NCI-H1436 treated with DMSO at 0.1 percent for 48 hours (cell line): ENCODE data around the gene IDE.
"Not testable (repeated sequence)": the region's sequence is repeated elsewhere in the genome, so short reads cannot be mapped to it uniquely, and the experiment has no call there.

Experiments used
- DNase-seq: peaks from one replicate; lab custom pipeline; 2025; lab: John Stamatoyannopoulos, UW

IDE gene

GRCh38 chr10:92419740-92420545 lies 153.9 kb downstream of the IDE start:
- no peak for DNase-seq

GRCh38 chr10:92418891-92419290 lies 155.0 kb downstream of the IDE start:
- DNase-seq, result no peak

- no peak for DNase-seq
Measured at GRCh38 chr10:92418221-92418620, 155.7 kb downstream of the IDE start.

GRCh38 chr10:92413519-92413918 lies 160.4 kb downstream of the IDE start:
- DNase-seq, result no peak

- DNase-seq, result no peak
Measured at GRCh38 chr10:92413011-92413410, 160.9 kb downstream of the IDE start.

- no peak for DNase-seq
Measured at GRCh38 chr10:92411406-92411805, 162.5 kb downstream of the IDE start.

GRCh38 chr10:92410501-92410900 lies 163.4 kb downstream of the IDE start:
- no peak for DNase-seq

- DNase-seq, result no peak
Measured at GRCh38 chr10:92408017-92408361, 165.9 kb downstream of the IDE start.

GRCh38 chr10:92407305-92408016 lies 166.4 kb downstream of the IDE start:
- no peak for DNase-seq

GRCh38 chr10:92405419-92405924 lies 168.4 kb downstream of the IDE start:
- DNase-seq, result no peak

GRCh38 chr10:92404612-92405418 lies 169.1 kb downstream of the IDE start:
- no peak for DNase-seq

- DNase-seq, result not testable (repeated sequence)
Measured at GRCh38 chr10:92402234-92402633, 171.7 kb downstream of the IDE start.
